Smooth muscle cell (in vitro differentiated cells): Measurements from ENCODE around the gene PIMREG. TPM values are rescaled to one million over a fixed set of nuclear protein-coding genes. Genes with fewer than 3 reads are reported as not detected.

Source experiments
- DNase-seq: peaks from one replicate; lab custom pipeline; 2025; ENCODE audit not compliant: unreplicated experiment; lab: John Stamatoyannopoulos, UW
- H2AFZ ChIP-seq: fragments of 200-600 bp; sonication (generic); 2 replicates; pipeline ENCODE4 v1.6.0; 2016; ENCODE audit warnings: antibody characterized with exemption, low read depth, mild to moderate bottlenecking
- H3F3A ChIP-seq: fragments of 200-600 bp; sonication (generic); 2 replicates; pipeline ENCODE4 v1.6.0; 2017; ENCODE audit warnings: antibody characterized with exemption, low read depth
- H3K27ac ChIP-seq: fragments of 200-600 bp; sonication (generic); 2 replicates; pipeline ENCODE4 v1.5.1; 2016; ENCODE audit warnings: low read depth, mild to moderate bottlenecking
- H3K27me3 ChIP-seq: fragments of 200-600 bp; sonication (generic); 2 replicates; pipeline ENCODE4 v1.6.1; 2016; ENCODE audit warnings: low read depth, mild to moderate bottlenecking
- H3K36me3 ChIP-seq: fragments of 200-600 bp; sonication (generic); 2 replicates; pipeline ENCODE4 v1.5.1; 2016; ENCODE audit warnings: low read depth
- H3K4me1 ChIP-seq: fragments of 200-600 bp; sonication (generic); 2 replicates; pipeline ENCODE4 v1.5.1; 2016; ENCODE audit warnings: low read depth
- H3K4me2 ChIP-seq: fragments of 200-600 bp; sonication (generic); 2 replicates; pipeline ENCODE4 v1.6.0; 2016; ENCODE audit warnings: mild to moderate bottlenecking
- H3K4me3 ChIP-seq: fragments of 200-600 bp; sonication (generic); 2 replicates; pipeline ENCODE4 v1.5.1; 2016; ENCODE audit warnings: mild to moderate bottlenecking
- H3K79me2 ChIP-seq: fragments of 200-600 bp; sonication (generic); 2 replicates; pipeline ENCODE4 v1.6.0; 2016; ENCODE audit warnings: low read depth, mild to moderate bottlenecking
- H3K9ac ChIP-seq: fragments of 200-600 bp; sonication (generic); 2 replicates; pipeline ENCODE4 v1.6.0; 2016; ENCODE audit warnings: low read depth
- H3K9me3 ChIP-seq: fragments of 200-600 bp; sonication (generic); replicated peaks from 2 replicates; pipeline ENCODE4 v1.5.1; 2016; ENCODE audit warnings: low read depth
- H4K20me1 ChIP-seq: fragments of 200-600 bp; sonication (generic); 2 replicates; pipeline ENCODE4 v1.6.0; 2016; ENCODE audit warnings: low read depth
- WGBS: methylation state at CpG from one replicate; pipeline ENCODE4 v1.1.7; 2016; ENCODE audit warnings: low lambda C conversion rate; 5-methylcytosine and 5-hydroxymethylcytosine counted together
- polyA plus RNA-seq: library from polyadenylated mRNA; unstranded; fragments of >200 nt; fragmentation: Nextera tagmentation; extraction: Ambion mirVana; gene quantifications from 2 replicates; pipeline ENCODE4 v1.2.1, GENCODE V29; 2016
- total RNA-seq: library from RNA; depleted of rRNA; stranded (reverse); fragments of >200 nt; gene quantifications from 2 replicates; pipeline ENCODE4 v1.2.3, GENCODE V29; 2014
- TF ChIP-seq, protein P1 (sequence below): fragments of 200-600 bp; sonication (generic); IDR thresholded peaks from 2 replicates; pipeline ENCODE4 v1.5.1; 2017; ENCODE audit warnings: borderline replicate concordance, mild to moderate bottlenecking, antibody characterized with exemption; ENCODE audit not compliant: insufficient read depth, poor library complexity, severe bottlenecking

PIMREG gene
- total and polyA plus RNA-seq, 2 experiments from 2014 or later = 3.5 to 11.7 TPM

DNA sequence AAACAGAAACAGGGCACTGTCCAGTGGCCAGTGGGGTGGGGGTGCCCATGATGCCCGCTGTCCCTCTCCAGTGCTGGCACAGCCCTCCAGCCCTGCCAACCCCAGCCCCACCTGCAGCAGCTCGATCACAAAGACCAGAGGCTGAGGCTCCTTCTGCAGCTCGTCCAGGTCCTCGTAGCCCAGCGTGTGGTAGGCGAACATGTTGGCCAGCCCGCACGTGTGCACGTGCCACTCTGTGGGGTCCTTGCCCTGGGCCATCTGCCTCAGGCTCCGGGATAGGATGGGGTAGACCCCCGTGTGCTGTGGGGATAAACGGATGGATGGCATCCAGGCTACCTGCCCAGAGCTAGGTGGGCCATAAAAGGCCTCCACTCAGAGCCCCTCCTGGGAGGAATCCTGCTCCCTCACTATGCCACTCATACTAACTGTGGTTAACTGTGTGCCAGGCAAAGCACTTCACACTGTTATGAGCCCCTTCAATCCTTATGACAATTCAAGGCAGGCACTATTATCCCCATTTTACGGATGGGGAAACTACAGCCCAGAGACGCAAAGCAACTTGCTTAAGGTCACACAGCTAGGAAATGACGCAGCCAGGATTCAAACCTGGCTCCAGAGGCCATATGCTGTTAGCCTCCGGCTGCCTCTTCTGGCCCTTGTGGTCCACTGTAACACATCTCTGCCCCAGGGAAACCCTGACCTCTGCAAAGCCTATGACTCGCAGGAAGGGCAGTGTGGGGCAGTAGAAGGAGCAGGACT, 15.9 kb upstream of the PIMREG start:
- Histone ChIP-seq H3K79me2 (no peaks in the 10 kb centered on the region), H3K36me3 (no peaks in the 10 kb centered on the region), H3K4me1 (peaks cover 5% of the 10 kb centered on the region), H3K4me2 (no peak overlapping the region), H3K27me3 (no peaks in the 10 kb centered on the region), H3K9me3 (no peaks in the 10 kb centered on the region), H3K4me3 (no peak overlapping the region), H2AFZ (no peak overlapping the region), H3K9ac (no peak overlapping the region), H3K27ac (no peak overlapping the region), H4K20me1 (no peaks in the 10 kb centered on the region), H3F3A (no peaks in the 10 kb centered on the region)
- DNase-seq = no peak
- TF ChIP-seq, protein P1, sequence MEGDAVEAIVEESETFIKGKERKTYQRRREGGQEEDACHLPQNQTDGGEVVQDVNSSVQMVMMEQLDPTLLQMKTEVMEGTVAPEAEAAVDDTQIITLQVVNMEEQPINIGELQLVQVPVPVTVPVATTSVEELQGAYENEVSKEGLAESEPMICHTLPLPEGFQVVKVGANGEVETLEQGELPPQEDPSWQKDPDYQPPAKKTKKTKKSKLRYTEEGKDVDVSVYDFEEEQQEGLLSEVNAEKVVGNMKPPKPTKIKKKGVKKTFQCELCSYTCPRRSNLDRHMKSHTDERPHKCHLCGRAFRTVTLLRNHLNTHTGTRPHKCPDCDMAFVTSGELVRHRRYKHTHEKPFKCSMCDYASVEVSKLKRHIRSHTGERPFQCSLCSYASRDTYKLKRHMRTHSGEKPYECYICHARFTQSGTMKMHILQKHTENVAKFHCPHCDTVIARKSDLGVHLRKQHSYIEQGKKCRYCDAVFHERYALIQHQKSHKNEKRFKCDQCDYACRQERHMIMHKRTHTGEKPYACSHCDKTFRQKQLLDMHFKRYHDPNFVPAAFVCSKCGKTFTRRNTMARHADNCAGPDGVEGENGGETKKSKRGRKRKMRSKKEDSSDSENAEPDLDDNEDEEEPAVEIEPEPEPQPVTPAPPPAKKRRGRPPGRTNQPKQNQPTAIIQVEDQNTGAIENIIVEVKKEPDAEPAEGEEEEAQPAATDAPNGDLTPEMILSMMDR = no peak
- 93% methylated on average over 17 of the region's 17 CpGs for WGBS

- H4K20me1 ChIP-seq = no peaks in the 10 kb centered on the region
- H3K4me3 ChIP-seq = no peak overlapping the region
- no peak overlapping the region for H3K9ac ChIP-seq
- no peaks in the 10 kb centered on the region for H3K27me3 ChIP-seq
- no peak overlapping the region for H3K4me2 ChIP-seq
- TF ChIP-seq, protein P1 = no peak
- peaks cover 5% of the 10 kb centered on the region for H3K4me1 ChIP-seq
- H3K79me2 ChIP-seq = no peaks in the 10 kb centered on the region
- no peaks in the 10 kb centered on the region for H3K9me3 ChIP-seq
- H2AFZ ChIP-seq = no peak overlapping the region
- H3F3A ChIP-seq = no peaks in the 10 kb centered on the region
- no peak overlapping the region for H3K27ac ChIP-seq
- DNase-seq = no peak
- 86% methylated on average over 7 of the region's 7 CpGs for WGBS
- H3K36me3 ChIP-seq = no peaks in the 10 kb centered on the region
Measured at GRCh38 chr17:6429266-6429665, 15.0 kb upstream of the PIMREG start.

DNA sequence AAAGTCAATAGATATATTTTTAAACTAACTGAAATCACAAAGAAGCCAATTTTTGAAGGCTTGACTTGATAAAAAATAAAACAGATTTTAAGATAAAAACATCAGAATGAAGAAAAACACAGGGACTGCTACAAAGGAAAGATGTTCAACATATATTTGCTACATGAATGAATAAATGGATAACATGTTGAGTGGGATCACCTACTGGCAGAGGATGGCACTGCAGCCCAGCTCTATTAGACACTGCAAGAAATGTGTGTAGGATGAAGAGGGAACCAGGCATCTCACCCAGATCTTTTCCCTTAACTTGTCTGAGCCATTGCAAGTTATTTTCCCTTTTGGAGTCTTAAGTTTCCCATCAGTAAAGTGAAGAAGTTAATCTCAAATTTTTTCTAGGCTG, 13.5 kb upstream of the PIMREG start:
- Histone ChIP-seq H3K9ac (no peak overlapping the region), H3K9me3 (no peaks in the 10 kb centered on the region), H3K27ac (no peak overlapping the region), H3K4me1 (peaks cover 5% of the 10 kb centered on the region), H3K79me2 (no peaks in the 10 kb centered on the region), H3F3A (no peaks in the 10 kb centered on the region), H3K4me3 (no peak overlapping the region), H2AFZ (no peak overlapping the region), H3K4me2 (no peak overlapping the region), H3K27me3 (no peaks in the 10 kb centered on the region), H3K36me3 (no peaks in the 10 kb centered on the region), H4K20me1 (no peaks in the 10 kb centered on the region)
- DNase-seq = no peak
- TF ChIP-seq, protein P1 = peak; percentile 35

DNA sequence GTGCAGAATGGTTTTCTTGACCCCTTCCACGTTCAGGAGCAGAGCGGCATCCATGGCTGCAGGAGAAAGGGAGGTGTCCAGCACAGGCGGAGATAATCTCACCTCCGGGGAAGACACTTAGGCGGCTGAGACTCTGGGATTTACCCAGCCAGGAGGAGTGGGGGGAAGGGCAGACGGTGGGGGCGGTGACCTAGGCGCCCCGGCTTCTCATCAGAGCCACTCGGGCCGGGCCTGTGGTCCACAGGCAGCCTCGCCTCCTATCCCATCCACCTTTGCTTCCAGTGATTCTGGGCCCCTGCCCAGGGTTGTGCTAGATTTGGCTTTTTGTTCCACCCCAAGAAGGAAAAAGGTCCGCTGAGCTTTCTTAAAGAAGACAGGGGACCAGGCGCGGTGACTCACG, 9.2 kb upstream of the PIMREG start, which contains the start of gene AIPL1:
Gene AIPL1 (minus strand): TSS at position 71 of the 400 bp plus-strand sequence. CDS start 17 bp downstream, at position 54.
- WGBS = 83% methylated on average over 16 of the region's 16 CpGs
- Histone ChIP-seq H3K4me2 (no peak within 1 kb of the TSS), H4K20me1 (no peaks in the 10 kb centered on the region), H3F3A (no peaks in the 10 kb centered on the region), H3K36me3 (no peaks in the 10 kb centered on the region), H3K9me3 (no peaks in the 10 kb centered on the region), H3K27me3 (peaks cover 11% of the 10 kb centered on the region), H3K4me1 (peaks cover 5% of the 10 kb centered on the region), H3K79me2 (no peaks in the 10 kb centered on the region), H3K9ac (no peak within 1 kb of the TSS), H3K27ac (no peak within 1 kb of the TSS), H3K4me3 (no peak within 1 kb of the TSS), H2AFZ (no peak within 1 kb of the TSS)
- TF ChIP-seq, protein P1 = no peak
- no peak for DNase-seq
